H9 (cell line): ENCODE results near the gene OR7A10. TPM values are rescaled to one million over a fixed set of nuclear protein-coding genes. Genes with fewer than 3 reads are reported as not detected.

Experiments used
- DNase-seq: peaks from one replicate; pipeline ENCODE4 v3.0.0-alpha.2; 2017
- H2AFZ ChIP-seq: one replicate; pipeline ENCODE4 v1.6.1; 2013; ENCODE audit warnings: mild to moderate bottlenecking, low read length, control low read depth, moderate library complexity
- H2AK5ac ChIP-seq: 2 replicates; pipeline ENCODE4 v1.6.1; 2013; ENCODE audit warnings: low read length, control low read depth, mixed read lengths; ENCODE audit not compliant: insufficient read length
- H2BK120ac ChIP-seq: one replicate; pipeline ENCODE4 v1.6.1; 2013; ENCODE audit warnings: low read depth, mild to moderate bottlenecking, low read length, control low read depth, inconsistent platforms; ENCODE audit not compliant: poor library complexity, severe bottlenecking
- H2BK12ac ChIP-seq: 2 replicates; pipeline ENCODE4 v1.6.1; 2013; ENCODE audit warnings: low read length, control low read depth, mixed read lengths, low read depth; ENCODE audit not compliant: insufficient read length
- H2BK15ac ChIP-seq: 2 replicates; pipeline ENCODE4 v1.6.1; 2013; ENCODE audit warnings: low read depth, low read length, control low read depth
- H2BK20ac ChIP-seq: one replicate; pipeline ENCODE4 v1.6.1; 2013; ENCODE audit warnings: low read depth, mild to moderate bottlenecking, low read length, control low read depth, inconsistent platforms; ENCODE audit not compliant: poor library complexity, severe bottlenecking
- H2BK5ac ChIP-seq: 2 replicates; pipeline ENCODE4 v1.6.1; 2013; ENCODE audit warnings: low read length, control low read depth, mixed read lengths; ENCODE audit not compliant: insufficient read length
- H3K14ac ChIP-seq: 2 replicates; pipeline ENCODE4 v1.6.1; 2013; ENCODE audit warnings: low read length, control low read depth; ENCODE audit not compliant: insufficient read depth
- H3K18ac ChIP-seq: 2 replicates; pipeline ENCODE4 v1.6.1; 2013; ENCODE audit warnings: low read depth, mild to moderate bottlenecking, mixed read lengths, low read length, control low read depth; ENCODE audit not compliant: insufficient read length
- H3K23ac ChIP-seq: 2 replicates; pipeline ENCODE4 v1.6.1; 2013; ENCODE audit warnings: low read length, control low read depth, mixed read lengths, low read depth; ENCODE audit not compliant: insufficient read length
- H3K23me2 ChIP-seq: 2 replicates; pipeline ENCODE4 v1.6.1; 2013; ENCODE audit warnings: low read depth, mild to moderate bottlenecking, mixed read lengths, low read length, control low read depth; ENCODE audit not compliant: insufficient read length, poor library complexity, severe bottlenecking
- H3K27ac ChIP-seq: 2 replicates; pipeline ENCODE4 v1.5.1; 2013; ENCODE audit warnings: low read length, control low read depth, mixed read lengths, low read depth; ENCODE audit not compliant: insufficient read length
- H3K27me3 ChIP-seq: 2 replicates; pipeline ENCODE4 v1.6.1; 2013; ENCODE audit warnings: low read length, control low read depth, inconsistent platforms; ENCODE audit not compliant: insufficient read depth
- H3K4ac ChIP-seq: 2 replicates; pipeline ENCODE4 v1.6.1; 2013; ENCODE audit warnings: low read depth, mild to moderate bottlenecking, control low read depth, inconsistent platforms, low read length, moderate library complexity
- H3K4me1 ChIP-seq: 2 replicates; pipeline ENCODE4 v1.6.1; 2013; ENCODE audit warnings: low read length, control low read depth, inconsistent platforms; ENCODE audit not compliant: insufficient read depth
- H3K4me2 ChIP-seq: 2 replicates; pipeline ENCODE4 v1.6.1; 2013; ENCODE audit warnings: low read length, control low read depth, mixed read lengths; ENCODE audit not compliant: insufficient read length, insufficient read depth
- H3K56ac ChIP-seq: 2 replicates; pipeline ENCODE4 v1.6.1; 2013; ENCODE audit warnings: low read depth, mild to moderate bottlenecking, mixed read lengths, low read length, control low read depth; ENCODE audit not compliant: insufficient read length
- H3K79me1 ChIP-seq: 2 replicates; pipeline ENCODE4 v1.6.1; 2013; ENCODE audit warnings: low read depth, mild to moderate bottlenecking, moderate library complexity, low read length, control low read depth, inconsistent platforms; ENCODE audit not compliant: insufficient read depth, poor library complexity, severe bottlenecking
- H3K79me2 ChIP-seq: 2 replicates; pipeline ENCODE4 v1.6.1; 2013; ENCODE audit warnings: low read length, control low read depth, inconsistent platforms; ENCODE audit not compliant: insufficient read depth
- H3K9ac ChIP-seq: 2 replicates; pipeline ENCODE4 v1.6.1; 2013; ENCODE audit warnings: low read length, control low read depth, mixed read lengths; ENCODE audit not compliant: insufficient read length; ENCODE audit errors: extremely low read depth
- H3K9me3 ChIP-seq: one replicate; pipeline ENCODE4 v1.6.1; 2013; ENCODE audit warnings: low read depth, low read length, inconsistent platforms; ENCODE audit not compliant: control insufficient read depth
- H3T11ph ChIP-seq: one replicate; pipeline ENCODE4 v1.6.1; 2013; ENCODE audit warnings: mild to moderate bottlenecking, low read length, control low read depth, inconsistent platforms
- H4K20me1 ChIP-seq: one replicate; pipeline ENCODE4 v1.6.1; 2013; ENCODE audit not compliant: control insufficient read depth, insufficient read length, insufficient read depth
- H4K5ac ChIP-seq: 2 replicates; pipeline ENCODE4 v1.6.1; 2013; ENCODE audit warnings: low read depth, mild to moderate bottlenecking, mixed read lengths, low read length, control low read depth; ENCODE audit not compliant: insufficient read length
- H4K8ac ChIP-seq: replicated peaks from 2 replicates; pipeline ENCODE4 v1.6.1; 2013; ENCODE audit warnings: low read length, control low read depth, mixed read lengths, low read depth; ENCODE audit not compliant: insufficient read length
- H4K91ac ChIP-seq: 2 replicates; pipeline ENCODE4 v1.6.1; 2013; ENCODE audit warnings: low read depth, mild to moderate bottlenecking, moderate library complexity, mixed read lengths, low read length, control low read depth; ENCODE audit not compliant: insufficient read length
- H3K27ac Mint-ChIP-seq, 3 experiments: 2 replicates in 2 of 3; 3 replicates in 1 of 3; pipeline ENCODE4 v1.8.0; 2020 to 2021; ENCODE audit warnings: mixed read lengths in 3 of 3, mild to moderate bottlenecking in 1 of 3, moderate library complexity in 1 of 3
- H3K27me3 Mint-ChIP-seq: 2 replicates; pipeline ENCODE4 v1.8.0; 2021; ENCODE audit warnings: low read depth, mild to moderate bottlenecking, moderate library complexity, mixed read lengths
- H3K36me3 Mint-ChIP-seq, 3 experiments: 2 replicates in 2 of 3; 3 replicates in 1 of 3; pipeline ENCODE4 v1.8.0; 2020 to 2021; ENCODE audit warnings: low read depth in 3 of 3, mixed read lengths in 3 of 3; ENCODE audit not compliant: insufficient read depth in 1 of 3
- H3K4me1 Mint-ChIP-seq, 2 experiments: 2 replicates each; pipeline ENCODE4 v1.8.0; 2020; ENCODE audit warnings: mixed read lengths in 2 of 2
- H3K4me3 Mint-ChIP-seq, 2 experiments: 2 replicates in 1 of 2; 3 replicates in 1 of 2; pipeline ENCODE4 v1.8.0; 2020 to 2021; ENCODE audit warnings: mild to moderate bottlenecking in 2 of 2, mixed read lengths in 2 of 2, moderate library complexity in 1 of 2
- H3K9me3 Mint-ChIP-seq, 2 experiments: 2 replicates in 1 of 2; 3 replicates in 1 of 2; pipeline ENCODE4 v1.8.0; 2020; ENCODE audit warnings: mild to moderate bottlenecking in 2 of 2, mixed read lengths in 2 of 2, moderate library complexity in 1 of 2
- WGBS: extraction: QIAGEN DNeasy Blood & Tissue Kit; methylation state at CpG from one replicate; pipeline ENCODE4 v1.1.7; 2013; ENCODE audit warnings: missing lambda C conversion rate, low lambda C conversion rate, mixed read lengths; ENCODE audit not compliant: insufficient read length; ENCODE audit errors: extremely low coverage; 5-methylcytosine and 5-hydroxymethylcytosine counted together
- total RNA-seq: library from RNA; stranded (reverse); gene quantifications from 2 replicates; pipeline ENCODE4 v1.2.1, GENCODE V29; 2021
- TF ChIP-seq, protein P1 (sequence below): fragments of 200-600 bp; sonication (generic); conservative IDR thresholded peaks from 3 replicates; pipeline ENCODE4 v1.8.0; 2021; ENCODE audit warnings: antibody characterized with exemption, mild to moderate bottlenecking

OR7A10 gene
- total RNA-seq, 1 experiment from 2014 or later = not detected

GRCh38 chr19:14804765-14805164 is 44.0 kb downstream of the OR7A10 start:
- Histone ChIP-seq H3K79me1 (no peaks in the 10 kb centered on the region), H3K23me2 (no peaks in the 10 kb centered on the region), H3T11ph (no peak overlapping the region), H3K9ac (no peak overlapping the region), H3K4me1 (no peaks in the 10 kb centered on the region), H2BK120ac (no peak overlapping the region), H3K27ac (no peak overlapping the region), H3K9me3 (no peaks in the 10 kb centered on the region), H4K20me1 (no peaks in the 10 kb centered on the region), H2AK5ac (no peak overlapping the region), H2BK20ac (no peak overlapping the region), H3K23ac (no peak overlapping the region), H3K79me2 (no peaks in the 10 kb centered on the region), H3K4me2 (no peak overlapping the region), H3K27me3 (no peaks in the 10 kb centered on the region), H4K5ac (no peak overlapping the region), H3K56ac (no peak overlapping the region), H2BK15ac (no peak overlapping the region), H3K4ac (no peak overlapping the region), H2BK5ac (no peak overlapping the region), H3K14ac (no peak overlapping the region), H4K91ac (no peak overlapping the region), H2BK12ac (no peak overlapping the region), H3K18ac (no peak overlapping the region), H4K8ac (no peak overlapping the region), H2AFZ (no peak overlapping the region)
- H3K9me3 Mint-ChIP-seq = peaks cover 21 to 85% of the 10 kb centered on the region in 2 experiments
- H3K4me1 Mint-ChIP-seq = no peaks in the 10 kb centered on the region
- peaks cover 2% of the 10 kb centered on the region for H3K27me3 Mint-ChIP-seq
- no CpG with 5 or more reads among the region's 3 CpGs for WGBS
- DNase-seq = no peak
- TF ChIP-seq, protein P1, sequence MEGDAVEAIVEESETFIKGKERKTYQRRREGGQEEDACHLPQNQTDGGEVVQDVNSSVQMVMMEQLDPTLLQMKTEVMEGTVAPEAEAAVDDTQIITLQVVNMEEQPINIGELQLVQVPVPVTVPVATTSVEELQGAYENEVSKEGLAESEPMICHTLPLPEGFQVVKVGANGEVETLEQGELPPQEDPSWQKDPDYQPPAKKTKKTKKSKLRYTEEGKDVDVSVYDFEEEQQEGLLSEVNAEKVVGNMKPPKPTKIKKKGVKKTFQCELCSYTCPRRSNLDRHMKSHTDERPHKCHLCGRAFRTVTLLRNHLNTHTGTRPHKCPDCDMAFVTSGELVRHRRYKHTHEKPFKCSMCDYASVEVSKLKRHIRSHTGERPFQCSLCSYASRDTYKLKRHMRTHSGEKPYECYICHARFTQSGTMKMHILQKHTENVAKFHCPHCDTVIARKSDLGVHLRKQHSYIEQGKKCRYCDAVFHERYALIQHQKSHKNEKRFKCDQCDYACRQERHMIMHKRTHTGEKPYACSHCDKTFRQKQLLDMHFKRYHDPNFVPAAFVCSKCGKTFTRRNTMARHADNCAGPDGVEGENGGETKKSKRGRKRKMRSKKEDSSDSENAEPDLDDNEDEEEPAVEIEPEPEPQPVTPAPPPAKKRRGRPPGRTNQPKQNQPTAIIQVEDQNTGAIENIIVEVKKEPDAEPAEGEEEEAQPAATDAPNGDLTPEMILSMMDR = no peak
- no peak overlapping the region for H3K4me3 Mint-ChIP-seq
- peaks cover 0 to 12% (median 4%) of the 10 kb centered on the region in 3 experiments; a peak in 3 of 7 replicates for H3K36me3 Mint-ChIP-seq
- no peak overlapping the region for H3K27ac Mint-ChIP-seq
